HG02840 (cell line): ENCODE data around the gene DHRS1.
"Not testable (repeated sequence)": the region's sequence is repeated elsewhere in the genome, so short reads cannot be mapped to it uniquely, and the experiment has no call there.

Experiments used
- ATAC-seq: cut with Tn5 transposase; IDR thresholded peaks from one replicate; pipeline ENCODE4 v1.9.1; 2021; ENCODE audit warnings: mild to moderate bottlenecking, moderate library complexity, moderate number of reproducible peaks; ENCODE audit not compliant: unreplicated experiment, low FRiP score

Gene DHRS1

DNA sequence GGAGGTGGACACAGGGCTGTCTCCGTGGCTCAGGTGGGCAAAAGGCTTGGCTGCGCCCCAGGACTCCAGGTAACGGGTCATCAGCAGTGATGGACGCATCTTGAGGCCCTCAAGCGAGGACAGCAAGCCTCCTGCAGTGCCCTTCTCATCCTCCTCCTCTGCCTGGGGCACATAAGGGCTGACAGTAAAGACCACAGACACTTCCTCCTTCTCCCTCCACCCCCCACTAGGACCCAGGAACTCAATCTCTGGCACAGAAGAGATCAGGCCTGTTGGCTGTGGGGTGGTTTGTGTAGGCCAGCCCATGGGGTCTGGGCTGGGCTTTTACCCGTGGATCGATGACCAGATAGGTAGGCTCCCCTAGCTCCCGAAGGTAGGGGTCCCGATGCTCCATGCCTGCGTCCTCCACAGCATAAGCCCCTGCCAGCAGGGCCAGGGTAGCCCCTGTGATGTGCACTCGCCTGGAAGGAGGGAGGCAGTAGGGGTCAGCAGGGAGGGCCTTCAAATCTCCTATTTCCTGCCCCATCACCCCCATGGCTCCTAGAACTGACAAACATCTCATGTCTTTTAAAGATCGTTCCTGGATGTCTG is 29.6 kb upstream of the DHRS1 start:
- no peak for ATAC-seq

DNA sequence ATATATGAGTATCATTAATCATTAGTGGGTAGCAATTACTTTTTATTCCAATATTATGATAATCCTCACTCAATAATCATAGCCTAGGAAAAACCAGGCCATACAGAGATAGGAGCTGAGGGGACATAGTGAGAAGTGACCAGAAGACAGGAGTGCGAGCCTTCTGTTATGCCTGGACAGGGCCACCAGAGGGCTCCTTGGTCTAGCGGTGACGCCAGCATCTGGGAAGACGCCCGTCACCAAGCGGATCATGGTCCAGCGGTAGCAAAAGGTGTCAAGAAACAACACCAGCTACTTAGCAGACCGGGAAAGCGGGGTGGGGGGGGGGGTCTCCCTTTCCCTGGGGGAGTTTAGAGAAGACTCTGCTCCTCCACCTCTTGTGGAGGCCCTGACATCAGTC is 28.3 kb upstream of the DHRS1 start:
- not testable (repeated sequence) for ATAC-seq

DNA sequence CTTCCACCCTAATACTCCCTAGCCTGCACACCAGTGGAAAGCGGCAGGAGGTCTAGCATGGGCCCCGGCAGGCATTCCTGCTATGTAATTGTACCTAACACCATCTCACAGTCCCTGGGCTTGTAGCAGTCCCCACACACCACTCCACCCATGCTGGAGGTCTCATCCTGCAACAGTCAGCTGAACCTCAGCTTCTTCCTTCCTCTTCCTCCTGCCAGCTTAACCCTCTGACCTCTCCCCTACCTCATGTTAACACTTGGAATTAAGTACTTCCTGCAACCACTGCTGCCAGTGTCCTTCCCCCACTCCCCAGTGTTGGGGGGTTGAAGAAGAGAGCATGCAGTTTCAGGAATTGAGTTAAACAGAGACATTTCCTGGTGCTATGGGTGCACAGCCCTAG is 27.7 kb upstream of the DHRS1 start:
- ATAC-seq = no peak

DNA sequence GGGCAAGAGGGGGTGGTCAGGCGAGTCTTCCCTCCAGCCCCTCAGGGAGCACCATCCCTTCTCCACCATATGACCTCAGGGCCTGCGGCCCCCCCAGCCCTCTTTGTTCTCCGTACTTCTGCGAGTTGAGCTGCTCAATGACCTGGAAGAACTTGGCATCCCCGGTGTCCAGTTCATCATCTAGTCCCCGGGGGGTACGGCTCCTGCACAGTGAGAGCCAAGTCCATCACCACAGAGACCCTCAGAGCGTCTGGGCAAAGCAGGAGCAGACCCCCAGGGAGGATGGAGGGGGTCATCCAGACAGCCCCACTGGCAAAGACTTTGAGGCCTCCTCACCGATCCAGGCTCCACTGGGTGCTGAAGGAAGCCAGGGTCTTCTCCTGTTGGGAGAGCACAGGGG is 26.4 kb upstream of the DHRS1 start:
- ATAC-seq = no peak

DNA sequence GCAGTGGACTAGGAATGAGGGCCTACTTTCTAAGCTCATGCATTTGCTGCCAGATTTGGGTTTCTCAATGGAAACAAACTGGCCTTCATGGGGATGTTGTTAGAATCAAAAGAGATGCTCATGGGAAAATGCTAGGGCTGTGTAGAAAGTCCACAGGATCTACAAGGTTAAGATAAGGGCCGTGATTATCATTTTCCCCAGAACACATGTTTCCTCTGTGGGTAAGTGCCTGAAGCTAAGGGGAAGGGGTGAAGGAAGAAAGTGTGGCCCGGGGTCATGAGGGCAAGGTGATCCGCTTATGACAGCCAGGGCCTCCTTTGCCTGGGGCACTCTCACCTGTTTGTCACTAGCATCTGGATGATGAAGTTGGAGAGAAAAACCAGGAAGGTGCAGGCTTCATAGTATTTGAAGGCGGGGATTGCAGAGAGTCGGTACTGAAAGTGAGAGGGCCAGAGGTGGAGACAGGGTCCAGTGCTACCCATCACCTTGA is 25.5 kb upstream of the DHRS1 start:
- no peak for ATAC-seq

DNA sequence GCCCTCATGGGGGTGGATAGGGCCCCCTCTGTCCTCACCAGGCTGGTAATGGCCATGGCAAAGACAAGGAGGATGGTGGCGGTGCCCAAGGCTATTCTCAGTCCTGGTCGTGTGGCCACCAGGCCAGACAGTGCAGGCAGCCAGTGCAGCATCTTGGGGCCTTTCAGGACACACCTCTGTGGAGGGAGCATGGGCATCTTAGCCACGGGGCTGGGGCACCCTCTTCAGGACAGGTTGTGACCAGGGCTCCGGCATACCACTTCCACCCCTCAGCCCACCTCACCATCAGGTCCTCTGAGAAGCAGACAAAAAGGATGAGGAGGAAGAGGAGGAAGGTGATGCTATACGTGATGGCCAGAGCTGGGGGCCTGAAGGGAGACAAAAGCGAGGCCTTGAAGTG is 24.4 kb upstream of the DHRS1 start:
- ATAC-seq = no peak

DNA sequence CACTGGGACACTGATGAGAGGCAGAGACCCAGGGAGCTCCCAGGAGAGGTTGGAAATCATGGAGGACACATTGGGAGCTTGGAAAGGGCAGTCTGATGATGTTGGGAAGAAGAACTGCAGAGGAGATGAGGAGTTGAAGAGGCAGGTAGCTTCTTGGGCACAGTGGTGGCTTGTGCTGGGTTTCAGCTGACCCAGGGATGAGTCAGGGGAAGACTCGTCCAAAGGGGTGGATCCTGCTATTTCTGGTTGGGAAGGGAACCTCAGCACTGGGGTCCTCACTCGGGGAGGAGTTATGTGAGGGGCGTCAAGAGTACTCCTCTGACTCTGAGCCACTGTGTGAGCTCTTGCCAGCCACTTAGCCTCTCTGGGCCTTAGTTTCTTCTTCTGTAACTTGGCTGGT is 23.8 kb upstream of the DHRS1 start:
- no peak for ATAC-seq

DNA sequence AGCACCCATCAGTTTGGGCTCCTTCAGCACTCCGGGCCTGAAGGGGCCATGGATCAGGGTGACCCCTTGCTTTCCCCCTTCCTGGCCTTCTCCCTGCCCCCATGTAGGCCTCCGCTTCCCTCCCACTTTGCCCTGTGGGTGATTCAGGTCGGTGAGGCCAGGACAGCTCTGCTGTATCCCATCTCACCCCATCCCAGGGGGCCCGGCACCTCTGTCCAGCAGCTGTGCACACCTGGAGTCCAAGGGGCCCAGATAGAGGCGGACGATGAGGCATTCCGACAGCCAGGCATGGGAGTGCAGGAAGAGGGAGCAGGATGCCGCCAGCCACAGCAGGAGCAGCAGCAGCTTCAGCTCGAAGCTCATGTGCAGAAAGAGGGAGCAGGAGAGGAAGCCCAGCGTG is 23.1 kb upstream of the DHRS1 start:
- no peak for ATAC-seq

DNA sequence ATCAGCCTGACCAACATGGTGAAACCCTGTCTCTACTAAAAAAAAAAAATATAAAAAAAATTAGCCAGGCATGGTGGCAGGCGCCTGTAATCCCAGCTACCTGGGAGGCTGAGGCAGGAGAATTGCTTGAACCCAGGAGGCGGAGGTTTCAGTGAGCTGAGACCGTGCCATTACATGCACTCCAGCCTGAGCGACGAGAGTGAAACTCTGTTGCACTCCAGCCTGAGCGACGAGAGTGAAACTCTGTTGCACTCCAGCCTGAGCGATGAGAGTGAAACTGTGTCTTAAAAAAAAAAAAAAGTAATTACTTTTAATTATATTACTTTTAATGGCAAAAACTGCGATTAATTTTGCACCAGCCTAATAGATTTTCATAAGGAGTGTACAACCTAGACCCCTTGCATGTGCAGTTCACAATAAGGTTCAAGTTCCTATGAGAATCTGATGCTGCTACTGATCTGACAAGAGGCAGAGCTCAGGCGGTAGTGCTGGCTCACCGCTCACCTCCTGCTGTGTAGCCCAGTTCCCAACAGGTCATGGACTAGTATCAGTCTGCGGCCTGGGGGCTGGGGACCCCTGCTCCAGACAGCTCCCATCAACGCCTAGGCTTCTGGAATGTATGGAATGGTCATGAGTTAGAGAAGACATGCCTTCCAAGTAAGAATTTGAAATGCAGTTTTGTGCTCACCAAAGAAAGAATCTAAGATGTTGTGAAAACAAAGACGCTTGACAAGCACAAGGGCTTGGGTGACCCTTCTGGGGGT is 21.8 kb upstream of the DHRS1 start:
- ATAC-seq = no peak

DNA sequence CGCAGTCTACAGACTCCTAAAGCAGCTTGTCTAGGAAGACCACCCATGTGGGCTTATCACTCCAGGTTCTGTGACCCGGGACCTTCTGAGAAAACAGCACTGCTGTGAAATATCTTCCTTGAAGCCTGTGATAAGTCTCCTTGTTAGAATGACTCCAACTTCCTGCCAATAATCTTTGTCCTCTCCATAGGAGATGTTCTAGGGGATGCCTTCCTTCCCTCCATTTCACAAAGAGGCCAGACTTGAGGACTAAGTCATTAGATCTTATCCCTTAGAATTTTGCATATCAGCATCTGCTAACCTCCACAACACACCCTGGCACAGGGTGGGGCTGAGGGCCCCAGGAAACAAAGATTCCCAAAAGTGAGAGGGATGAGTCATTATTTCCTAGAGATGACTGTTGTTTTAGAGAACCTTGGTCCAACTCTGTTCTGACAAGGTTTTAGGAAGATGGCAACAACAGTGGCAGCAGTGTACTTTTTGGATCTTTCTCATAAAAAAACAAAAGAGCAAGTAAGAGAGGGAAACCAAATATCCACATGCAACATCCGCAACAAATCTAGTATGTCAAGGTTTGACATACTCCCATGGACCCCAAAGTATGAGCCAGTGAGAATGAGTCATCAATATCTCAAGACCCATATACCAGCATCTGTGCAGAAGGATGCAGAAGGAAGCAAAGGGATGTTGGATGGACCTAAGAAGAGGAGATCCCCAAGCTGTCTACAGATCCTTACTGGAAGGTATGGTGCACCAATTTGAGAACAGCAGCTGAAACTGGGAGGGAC is 17.8 kb upstream of the DHRS1 start:
- no peak for ATAC-seq

DNA sequence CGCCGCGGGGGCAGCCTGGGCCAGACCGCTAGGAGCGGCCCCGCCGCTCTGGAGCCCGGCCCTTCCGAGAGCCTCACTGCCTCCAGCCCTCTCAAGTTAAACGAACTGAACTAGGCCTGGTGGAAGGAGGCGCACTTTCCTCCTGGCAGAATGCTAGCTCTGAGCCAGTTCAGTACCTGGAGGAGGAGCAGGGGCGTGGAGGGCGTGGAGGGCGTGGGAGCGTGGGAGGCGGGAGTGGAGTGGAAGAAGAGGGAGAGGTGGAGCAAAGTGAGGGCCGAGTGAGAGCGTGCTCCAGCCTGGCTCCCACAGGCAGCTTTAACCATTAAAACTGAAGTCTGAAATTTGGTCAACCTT is 17.0 kb upstream of the DHRS1 start:
- no peak for ATAC-seq

DNA sequence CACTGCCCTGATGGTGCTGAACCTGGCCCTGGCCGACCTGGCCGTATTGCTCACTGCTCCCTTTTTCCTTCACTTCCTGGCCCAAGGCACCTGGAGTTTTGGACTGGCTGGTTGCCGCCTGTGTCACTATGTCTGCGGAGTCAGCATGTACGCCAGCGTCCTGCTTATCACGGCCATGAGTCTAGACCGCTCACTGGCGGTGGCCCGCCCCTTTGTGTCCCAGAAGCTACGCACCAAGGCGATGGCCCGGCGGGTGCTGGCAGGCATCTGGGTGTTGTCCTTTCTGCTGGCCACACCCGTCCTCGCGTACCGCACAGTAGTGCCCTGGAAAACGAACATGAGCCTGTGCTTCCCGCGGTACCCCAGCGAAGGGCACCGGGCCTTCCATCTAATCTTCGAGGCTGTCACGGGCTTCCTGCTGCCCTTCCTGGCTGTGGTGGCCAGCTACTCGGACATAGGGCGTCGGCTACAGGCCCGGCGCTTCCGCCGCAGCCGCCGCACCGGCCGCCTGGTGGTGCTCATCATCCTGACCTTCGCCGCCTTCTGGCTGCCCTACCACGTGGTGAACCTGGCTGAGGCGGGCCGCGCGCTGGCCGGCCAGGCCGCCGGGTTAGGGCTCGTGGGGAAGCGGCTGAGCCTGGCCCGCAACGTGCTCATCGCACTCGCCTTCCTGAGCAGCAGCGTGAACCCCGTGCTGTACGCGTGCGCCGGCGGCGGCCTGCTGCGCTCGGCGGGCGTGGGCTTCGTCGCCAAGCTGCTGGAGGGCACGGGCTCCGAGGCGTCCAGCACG is 16.4 kb upstream of the DHRS1 start:
- ATAC-seq = no peak

DNA sequence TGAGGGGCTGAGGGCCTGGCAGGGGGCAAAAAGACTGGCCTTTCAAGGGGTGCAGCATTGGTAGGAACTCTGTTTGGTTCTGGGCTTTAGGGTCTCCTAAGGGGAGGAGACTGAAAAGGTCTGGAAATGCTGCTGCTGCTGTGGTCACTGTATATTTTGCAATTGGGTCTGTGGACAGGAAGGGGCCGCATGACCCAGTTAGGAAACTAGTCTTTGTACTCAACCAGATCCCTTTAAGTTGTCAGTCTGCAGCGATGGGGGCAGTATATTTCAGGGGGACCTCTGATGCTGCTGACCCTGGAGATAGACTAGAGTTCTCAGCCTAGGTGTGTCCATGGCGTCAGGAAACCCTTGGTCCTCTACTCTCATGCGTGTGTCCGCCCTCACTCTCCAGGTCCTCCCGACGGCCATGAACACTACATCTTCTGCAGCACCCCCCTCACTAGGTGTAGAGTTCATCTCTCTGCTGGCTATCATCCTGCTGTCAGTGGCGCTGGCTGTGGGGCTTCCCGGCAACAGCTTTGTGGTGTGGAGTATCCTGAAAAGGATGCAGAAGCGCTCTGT is 15.7 kb upstream of the DHRS1 start:
- no peak for ATAC-seq

DNA sequence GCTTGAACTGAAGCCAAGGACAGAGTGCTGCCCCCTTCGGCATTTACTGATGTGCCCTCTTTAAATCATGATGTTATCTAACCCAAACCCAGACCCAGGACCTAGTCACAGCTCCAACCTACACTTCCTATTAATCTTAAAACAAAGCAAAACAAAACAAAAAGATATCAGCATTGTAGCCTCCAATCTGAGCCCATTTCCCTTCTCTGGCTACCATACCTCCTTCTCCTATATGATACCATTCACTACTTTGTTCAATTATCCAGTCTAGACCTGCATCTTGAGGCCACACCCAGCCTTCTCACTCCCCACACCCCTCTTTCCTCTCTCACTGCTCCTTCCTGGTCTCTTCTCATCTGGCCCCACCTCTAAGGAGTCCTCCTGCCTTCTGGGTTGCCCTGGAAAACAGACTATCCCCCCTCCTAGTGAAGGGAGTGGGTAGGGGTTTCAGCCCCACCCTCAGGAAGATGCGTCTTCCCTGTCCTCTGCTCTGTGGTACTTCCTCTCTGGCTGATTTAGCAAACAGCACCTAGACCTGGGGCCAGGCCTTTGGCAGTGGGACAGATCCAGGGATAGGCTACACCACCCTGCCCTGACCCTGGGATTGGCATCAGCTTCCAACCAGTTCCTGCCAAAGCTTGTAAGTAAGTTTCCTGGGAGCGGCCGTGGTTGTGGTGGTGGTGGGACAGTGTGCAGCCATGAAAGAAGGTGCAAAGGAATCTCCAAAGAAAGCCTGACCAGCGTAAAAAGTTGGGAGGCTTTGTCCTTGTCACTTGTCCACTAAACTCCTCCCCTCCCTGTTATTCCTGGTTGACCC is 15.0 kb upstream of the DHRS1 start:
- no peak for ATAC-seq

DNA sequence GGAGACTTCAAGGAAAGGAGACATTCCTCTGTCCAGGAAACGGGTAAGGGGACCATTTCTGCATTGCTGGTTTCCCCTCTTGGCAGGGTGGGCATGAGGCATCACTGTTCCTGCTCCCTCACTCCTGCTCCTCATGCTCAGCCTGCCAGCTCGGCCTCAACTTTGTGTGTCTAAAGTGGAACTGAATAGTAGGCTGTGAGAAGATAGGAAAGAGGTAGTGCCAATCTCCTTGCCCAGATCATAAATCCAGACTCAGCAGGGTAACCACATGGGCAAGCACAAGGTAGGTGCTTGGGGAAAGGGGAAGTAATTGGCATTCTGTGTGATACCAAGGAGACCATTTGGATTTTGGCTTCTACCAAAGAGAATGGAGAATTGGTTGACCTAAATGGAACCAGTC is 14.3 kb upstream of the DHRS1 start:
- no peak for ATAC-seq

DNA sequence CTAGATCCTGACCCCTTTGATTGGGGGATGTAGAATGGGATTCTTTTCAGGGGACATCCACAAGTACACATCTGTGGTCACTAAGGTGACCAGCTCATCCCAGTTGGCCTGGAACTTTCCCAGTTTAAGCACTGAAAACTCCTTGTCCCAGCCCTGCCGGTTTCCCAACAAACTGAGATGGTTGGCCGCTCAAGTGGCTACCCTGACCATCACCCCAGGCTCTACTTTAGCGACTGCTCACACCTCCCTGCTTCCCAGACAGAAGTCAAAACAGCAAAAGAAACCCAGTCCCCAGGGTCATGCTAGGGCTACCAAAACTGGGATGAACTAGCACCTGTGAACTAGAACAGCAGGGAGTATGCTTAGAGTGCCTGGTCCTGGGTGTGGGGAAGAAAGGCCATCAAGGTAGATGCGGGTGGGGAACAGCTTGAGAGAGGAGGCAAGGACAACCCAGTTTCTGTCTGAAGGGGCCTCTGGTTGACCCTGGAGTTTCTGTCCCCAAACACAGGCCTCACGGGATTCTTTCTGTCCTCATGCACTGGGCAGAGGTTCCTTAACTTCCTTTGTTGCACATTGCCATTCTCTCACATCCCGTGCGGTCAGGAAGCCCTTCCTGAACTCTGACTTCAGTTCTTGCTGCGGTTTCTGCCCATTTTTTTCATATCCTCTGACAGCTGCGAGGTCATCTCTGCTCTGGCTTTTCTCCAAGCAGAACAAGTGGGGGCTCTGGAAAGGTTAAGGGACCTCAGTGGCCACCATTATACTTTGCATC is 13.3 kb upstream of the DHRS1 start:
- ATAC-seq = no peak

DNA sequence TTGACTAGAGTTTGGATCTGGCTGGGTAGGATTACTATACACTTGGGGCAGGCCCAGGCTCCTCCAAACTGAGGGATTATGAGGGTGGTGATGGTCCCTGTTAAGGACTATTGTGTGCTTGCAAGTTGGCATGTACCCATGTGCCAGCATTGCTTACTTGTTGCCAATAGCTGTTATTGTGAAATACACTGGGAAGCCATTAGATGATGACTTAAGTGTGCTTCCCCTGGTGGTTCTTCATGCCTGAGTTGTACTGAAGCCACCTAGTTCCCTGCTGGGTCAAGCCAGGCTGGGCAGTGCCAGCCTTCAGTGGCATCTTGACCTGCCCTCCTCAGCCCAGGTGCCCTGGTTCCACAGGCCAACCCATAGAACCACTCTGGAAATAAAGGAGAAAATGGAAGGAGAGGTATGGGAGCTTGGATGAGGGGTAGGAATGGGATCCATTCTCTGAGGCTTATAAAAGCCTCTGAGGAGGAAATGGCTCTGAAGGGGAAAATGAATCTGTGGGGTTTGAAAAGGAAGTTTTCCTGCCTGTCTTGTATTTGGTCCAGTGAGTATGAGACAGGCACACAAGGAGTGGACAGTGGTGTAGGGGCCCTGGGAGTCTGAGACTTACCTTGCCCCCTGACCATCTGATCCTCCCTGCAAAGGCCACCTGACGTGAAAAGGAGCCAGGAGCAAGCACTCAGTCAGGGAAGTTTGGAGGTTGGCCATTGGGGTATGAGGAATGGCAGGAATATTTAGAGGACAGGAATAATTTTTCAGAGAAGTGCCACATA is 12.4 kb upstream of the DHRS1 start:
- no peak for ATAC-seq
